H1 (cell line): Measurements from ENCODE around the gene PDXDC1. TPM values are rescaled to one million over a fixed set of nuclear protein-coding genes. Genes with fewer than 3 reads are reported as not detected.

Experiments used
- CTCF ChIA-PET: fragments of 300-600 bp; sonication (Branson Sonifier 250); formaldehyde crosslinking; loops from one replicate; lab custom pipeline; 2021; ENCODE audit not compliant: partially characterized antibody; lab: Charles Lee
- POLR2A ChIA-PET: fragments of 300-600 bp; sonication (Branson Sonifier 250); formaldehyde crosslinking; loops from one replicate; lab custom pipeline; 2021; ENCODE audit warnings: inconsistent platforms; ENCODE audit not compliant: partially characterized antibody; lab: Charles Lee
- DNase-seq, 2 experiments: peaks; one replicate each; pipeline versions ENCODE4 v3.0.0 to v3.0.0-alpha.2; 2010 to 2022; ENCODE audit warnings: low spot score in 2 of 2, low read depth in 1 of 2, mixed read lengths in 1 of 2
- FAIRE-seq: peaks from 2 replicates; lab custom pipeline; 2011; peaks lifted over from hg19 to GRCh38; lab: Jason Lieb, UNC
- H2AFZ ChIP-seq: 2 replicates; pipeline ENCODE4 v1.8.1; 2012; ENCODE audit warnings: low read length, inconsistent platforms
- H2AK5ac ChIP-seq: 2 replicates; pipeline ENCODE4 v1.6.1; 2013; ENCODE audit warnings: low read depth, low read length
- H2BK120ac ChIP-seq: replicated peaks from 2 replicates; pipeline ENCODE3; 2013; ENCODE audit warnings: low read depth, low read length, inconsistent platforms
- H2BK12ac ChIP-seq: 2 replicates; pipeline ENCODE4 v1.6.1; 2013; ENCODE audit warnings: low read depth, low read length
- H2BK15ac ChIP-seq: 2 replicates; pipeline ENCODE4 v1.6.1; 2013; ENCODE audit warnings: low read length
- H2BK20ac ChIP-seq: 2 replicates; pipeline ENCODE4 v1.6.1; 2013; ENCODE audit warnings: low read length
- H2BK5ac ChIP-seq: 2 replicates; pipeline ENCODE4 v1.6.1; 2013; ENCODE audit warnings: low read depth, low read length
- H3K14ac ChIP-seq: 2 replicates; pipeline ENCODE4 v1.6.1; 2013; ENCODE audit warnings: inconsistent platforms; ENCODE audit not compliant: insufficient read length
- H3K18ac ChIP-seq: 2 replicates; pipeline ENCODE4 v1.6.1; 2013; ENCODE audit warnings: low read length; ENCODE audit errors: extremely low read depth
- H3K23ac ChIP-seq: 2 replicates; pipeline ENCODE4 v1.6.1; 2013; ENCODE audit warnings: inconsistent platforms; ENCODE audit not compliant: insufficient read length
- H3K23me2 ChIP-seq: 2 replicates; pipeline ENCODE4 v1.6.1; 2013; ENCODE audit warnings: low read depth, low read length
- H3K27ac ChIP-seq: 2 replicates; pipeline ENCODE4 v1.6.1; 2011; ENCODE audit warnings: low read depth, low read length, inconsistent platforms
- H3K27me3 ChIP-seq, 4 experiments: replicated peaks in 1 of 4; 1 replicate in 1 of 4; 2 replicates in 3 of 4; pipeline versions ENCODE4 v1.6.1 to v1.8.1; 2011 to 2013; ENCODE audit warnings: low read length in 3 of 4, mild to moderate bottlenecking in 3 of 4, inconsistent platforms in 2 of 4, mixed read lengths in 2 of 4, moderate library complexity in 1 of 4; ENCODE audit not compliant: control insufficient read depth in 3 of 4, insufficient read depth in 3 of 4; ENCODE audit errors: extremely low read depth in 1 of 4
- H3K36me3 ChIP-seq, 4 experiments: 2 replicates each; pipeline versions ENCODE4 v1.6.1 to v1.8.1; 2011 to 2013; ENCODE audit warnings: mild to moderate bottlenecking in 4 of 4, low read length in 3 of 4, moderate library complexity in 2 of 4, control low read depth in 1 of 4, inconsistent platforms in 1 of 4; ENCODE audit not compliant: insufficient read depth in 4 of 4, control insufficient read depth in 2 of 4
- H3K4ac ChIP-seq: replicated peaks from 2 replicates; pipeline ENCODE3; 2013; ENCODE audit warnings: low read length, low read depth, mixed read lengths, inconsistent platforms; ENCODE audit not compliant: insufficient read length
- H3K4me1 ChIP-seq, 4 experiments: replicated peaks in 1 of 4; 1 replicate in 1 of 4; 2 replicates in 3 of 4; pipeline versions ENCODE4 v1.6.1 to v1.8.1; 2011 to 2013; ENCODE audit warnings: low read length in 3 of 4, inconsistent platforms in 2 of 4, mixed read lengths in 1 of 4; ENCODE audit not compliant: insufficient read depth in 4 of 4, control insufficient read depth in 3 of 4
- H3K4me2 ChIP-seq, 2 experiments: 2 replicates each; pipeline versions ENCODE4 v1.6.1 to v1.8.1; 2011 to 2013; ENCODE audit warnings: low read depth in 2 of 2, low read length in 2 of 2, control low read depth in 1 of 2, inconsistent platforms in 1 of 2, mild to moderate bottlenecking in 1 of 2; ENCODE audit not compliant: insufficient read depth in 1 of 2
- H3K4me3 ChIP-seq, 4 experiments: fragments of 200-600, 300-600 bp in 1 of 4; sonication (generic), shearing (Covaris generic), sonication (Bioruptor Twin) in 1 of 4; 2 replicates each; pipeline versions ENCODE4 v1.5.1 to v1.8.1; 2011 to 2016; ENCODE audit warnings: low read length in 4 of 4, low read depth in 3 of 4, control low read depth in 2 of 4, inconsistent platforms in 2 of 4, mild to moderate bottlenecking in 2 of 4, mixed read lengths in 1 of 4, moderate library complexity in 1 of 4; ENCODE audit not compliant: insufficient read depth in 2 of 4; ENCODE audit errors: extremely low read depth in 1 of 4
- H3K56ac ChIP-seq: replicated peaks from 2 replicates; pipeline ENCODE3; 2013; ENCODE audit warnings: low read depth, mild to moderate bottlenecking, mixed read lengths, low read length, inconsistent platforms; ENCODE audit not compliant: insufficient read length
- H3K79me1 ChIP-seq: 2 replicates; pipeline ENCODE4 v1.6.1; 2013; ENCODE audit warnings: low read depth, low read length, control low read depth
- H3K79me2 ChIP-seq, 2 experiments: 2 replicates each; pipeline versions ENCODE4 v1.6.1 to v1.8.1; 2012 to 2013; ENCODE audit warnings: low read length in 2 of 2, mild to moderate bottlenecking in 2 of 2, inconsistent platforms in 1 of 2; ENCODE audit not compliant: insufficient read depth in 2 of 2, control insufficient read depth in 1 of 2
- H3K9ac ChIP-seq, 4 experiments: replicated peaks in 1 of 4; 1 replicate in 1 of 4; 2 replicates in 3 of 4; pipeline versions ENCODE4 v1.6.1 to v1.8.1; 2011 to 2013; ENCODE audit warnings: low read depth in 3 of 4, low read length in 3 of 4, control low read depth in 2 of 4, mild to moderate bottlenecking in 2 of 4, moderate library complexity in 2 of 4, inconsistent platforms in 1 of 4; ENCODE audit errors: extremely low read depth in 1 of 4
- H3K9me3 ChIP-seq, 2 experiments: 2 replicates each; pipeline versions ENCODE4 v1.6.1 to v1.8.1; 2012 to 2013; ENCODE audit warnings: mild to moderate bottlenecking in 2 of 2, moderate library complexity in 2 of 2, control low read depth in 1 of 2, inconsistent platforms in 1 of 2, low read depth in 1 of 2, low read length in 1 of 2, mixed read lengths in 1 of 2; ENCODE audit not compliant: insufficient read depth in 2 of 2
- H4K20me1 ChIP-seq, 2 experiments: replicated peaks in 1 of 2; 2 replicates each; pipeline versions ENCODE3 to v1.8.1; 2011 to 2013; ENCODE audit warnings: inconsistent platforms in 2 of 2, low read length in 2 of 2, mild to moderate bottlenecking in 1 of 2; ENCODE audit not compliant: insufficient read depth in 2 of 2, control insufficient read depth in 1 of 2
- H4K5ac ChIP-seq: 2 replicates; pipeline ENCODE4 v1.6.1; 2013; ENCODE audit warnings: low read length, low read depth, mixed read lengths, inconsistent platforms; ENCODE audit not compliant: insufficient read length
- H4K8ac ChIP-seq: 2 replicates; pipeline ENCODE4 v1.8.0; 2013; ENCODE audit warnings: mild to moderate bottlenecking, moderate library complexity, low read length, inconsistent platforms; ENCODE audit not compliant: insufficient read depth; ENCODE audit errors: extremely low read depth
- H4K91ac ChIP-seq: replicated peaks from 2 replicates; pipeline ENCODE3; 2013; ENCODE audit warnings: low read length, mixed read lengths, inconsistent platforms; ENCODE audit not compliant: insufficient read length
- E2F6 ChIP-seq: IDR thresholded peaks from 2 replicates; pipeline ENCODE4 v1.6.1; 2012; ENCODE audit warnings: inconsistent platforms
- GTF2F1 ChIP-seq: IDR thresholded peaks from 2 replicates; pipeline ENCODE4 v1.6.1; 2012; ENCODE audit warnings: low read depth, low read length, improper control_type of control experiment, borderline replicate concordance
- POLR2AphosphoS5 ChIP-seq: IDR thresholded peaks from 2 replicates; pipeline ENCODE4 v1.6.1; 2011; ENCODE audit warnings: low read depth, low read length
- SP2 ChIP-seq: IDR thresholded peaks from 2 replicates; pipeline ENCODE4 v1.6.1; 2012; ENCODE audit warnings: mild to moderate bottlenecking, low read length, inconsistent platforms
- SRF ChIP-seq: IDR thresholded peaks from 2 replicates; pipeline ENCODE4 v1.6.1; 2011; ENCODE audit warnings: mild to moderate bottlenecking, low read depth, low read length, moderate library complexity
- SUZ12 ChIP-seq: fragments of 200-600 bp; sonication (generic); IDR thresholded peaks from 2 replicates; pipeline ENCODE4 v1.6.1; 2012; ENCODE audit warnings: mild to moderate bottlenecking, inconsistent platforms, low read length, moderate library complexity, mixed read lengths
- TAF1 ChIP-seq: IDR thresholded peaks from 2 replicates; pipeline ENCODE4 v1.6.1; 2011; ENCODE audit warnings: mild to moderate bottlenecking, low read depth, low read length
- ZNF274 ChIP-seq: IDR thresholded peaks from 2 replicates; pipeline ENCODE4 v1.7.0; 2012; ENCODE audit warnings: low read length, borderline replicate concordance; ENCODE audit errors: extremely low read depth
- WGBS, 2 experiments: shearing (Covaris generic) in 1 of 2; methylation state at CpG; one replicate each; pipeline versions ENCODE4 v1.1.6 to v1.1.7; 2013 to 2015; ENCODE audit warnings: low lambda C conversion rate in 2 of 2, mixed read lengths in 2 of 2, inconsistent platforms in 1 of 2, low coverage in 1 of 2, missing lambda C conversion rate in 1 of 2; ENCODE audit not compliant: insufficient replicate concordance in 2 of 2, insufficient coverage in 1 of 2, insufficient read length in 1 of 2; ENCODE audit errors: extremely low coverage in 1 of 2, missing lambda C conversion rate in 1 of 2; 5-methylcytosine and 5-hydroxymethylcytosine counted together
- polyA plus RNA-seq, 7 experiments: library from polyadenylated mRNA; depleted of rRNA in 3 of 7; stranded (reverse) in 5 of 7; unstranded in 2 of 7; fragments of >200 nt in 5 of 7; fragments of 200-250 nt in 2 of 7; gene quantifications; 1 replicate in 5 of 7; 2 replicates in 1 of 7; 4 replicates in 1 of 7; pipeline versions ENCODE4 v1.2.1 to v1.2.3, GENCODE V29; 2011 to 2013; ENCODE audit warnings: missing spikeins in 2 of 7, mixed read lengths in 2 of 7
- total RNA-seq: library from RNA; stranded (reverse); fragmentation: NEBNext Ultra II Directional; extraction: Animal tissue kit (Norgen Biotek cat#: 25700); gene quantifications from 2 replicates; pipeline ENCODE4 v1.2.1, GENCODE V29; 2021

Gene PDXDC1
- total and polyA plus RNA-seq, 2 of the 8 experiments (the other 6 are each of a cell fraction or from before 2014, with no cell fraction given), result 56.6 to 118 TPM

GRCh38 chr16:15051387-15051951 is 76.6 kb downstream of the PDXDC1 start:
- H2AK5ac ChIP-seq, result no peak overlapping the region
- H2BK120ac ChIP-seq, result no peak overlapping the region
- FAIRE-seq (no peak), DNase-seq (no peak)
- H3K4me2 ChIP-seq, result no peak overlapping the region
- H2BK5ac ChIP-seq, result no peak overlapping the region
- H4K20me1 ChIP-seq, result peaks cover 2 to 7% of the 10 kb centered on the region in 2 experiments
- ChIA-PET CTCF (interaction anchor here (1.1 to 1.3 kb wide), 2 partner anchors 10 to 21 kb away, joined by 4 read pairs; no protein-coding TSS in a partner anchor), POLR2A (interaction anchor here (1.5 kb wide), 1 partner anchor 13 kb away, joined by 5 read pairs; no protein-coding TSS in a partner anchor)
- no peaks in the 10 kb centered on the region for H3K9me3 ChIP-seq
- peaks cover 13% of the 10 kb centered on the region for H3K79me1 ChIP-seq
- H3K23ac ChIP-seq, result no peak overlapping the region
- no peak overlapping the region for H3K18ac ChIP-seq
- no peak overlapping the region for H4K8ac ChIP-seq
- 94% methylated on average over 9 of the region's 9 CpGs; no CpG with 5 or more reads in 1 of the 2 experiments for WGBS, 2 experiments
- H3K27me3 ChIP-seq, result no peaks in the 10 kb centered on the region; a peak in 1 of 7 replicates
- no peak overlapping the region for H3K4me3 ChIP-seq
- no peak overlapping the region for H2BK12ac ChIP-seq
- H3K36me3 ChIP-seq, result peaks cover 0 to 7% (median 0%) of the 10 kb centered on the region in 4 experiments; a peak in 1 of 8 replicates
- no peaks in the 10 kb centered on the region; the same call in 1 of the 2 replicates for H3K23me2 ChIP-seq
- H3K4ac ChIP-seq, result no peak overlapping the region
- TF ChIP-seq SRF (no peak), GTF2F1 (no peak), SUZ12 (no peak), SP2 (no peak), ZNF274 (no peak), TAF1 (no peak), POLR2AphosphoS5 (no peak), E2F6 (no peak)
- no peak overlapping the region for H3K27ac ChIP-seq
- no peak overlapping the region for H2AFZ ChIP-seq
- peaks cover 0 to 2% (median 0%) of the 10 kb centered on the region in 4 experiments; a peak in 2 of 7 replicates for H3K4me1 ChIP-seq
- H2BK20ac ChIP-seq, result no peak overlapping the region
- no peak overlapping the region for H4K91ac ChIP-seq
- H2BK15ac ChIP-seq, result no peak overlapping the region
- no peak overlapping the region for H3K14ac ChIP-seq
- H3K79me2 ChIP-seq, result peaks cover 0 to 24% of the 10 kb centered on the region in 2 experiments; a peak in 3 of 4 replicates
- H3K9ac ChIP-seq, result no peak overlapping the region
- H4K5ac ChIP-seq, result no peak overlapping the region
- H3K56ac ChIP-seq, result no peak overlapping the region
